SU-DHL-6 (cell line): ENCODE measurements around the gene HINFP.
"Not testable (repeated sequence)": the region's sequence is repeated elsewhere in the genome, so short reads cannot be mapped to it uniquely, and the experiment has no call there.

ENCODE experiments used
- H2AFZ ChIP-seq: fragments of 200-600 bp; sonication (generic); 2 replicates; pipeline ENCODE4 v1.6.1; 2014; ENCODE audit warnings: low read depth, mild to moderate bottlenecking, moderate library complexity, mixed read lengths, antibody characterized with exemption, low read length; ENCODE audit not compliant: severe bottlenecking
- H3F3A ChIP-seq: fragments of 200-600 bp; shearing (Covaris generic); 2 replicates; pipeline ENCODE4 v1.6.0; 2016; ENCODE audit warnings: antibody characterized with exemption, mild to moderate bottlenecking; ENCODE audit not compliant: insufficient read depth
- H3K27ac ChIP-seq: fragments of 200-600 bp; sonication (generic); 2 replicates; pipeline ENCODE4 v1.5.1; 2016; ENCODE audit warnings: low read depth, mild to moderate bottlenecking, low read length, moderate library complexity, mixed read lengths
- H3K27me3 ChIP-seq: fragments of 200-600 bp; sonication (generic), shearing (Covaris generic); 2 replicates; pipeline ENCODE4 v1.6.0; 2014; ENCODE audit warnings: mild to moderate bottlenecking, low read length
- H3K36me3 ChIP-seq: fragments of 200-600 bp; sonication (generic); 2 replicates; pipeline ENCODE4 v1.6.1; 2014; ENCODE audit warnings: mild to moderate bottlenecking, low read length, mixed read lengths
- H3K4me2 ChIP-seq: fragments of 300-600, 200-600 bp; shearing (Covaris generic), sonication (generic); 2 replicates; pipeline ENCODE4 v1.6.0; 2014; ENCODE audit warnings: low read length, low read depth, mild to moderate bottlenecking; ENCODE audit not compliant: poor library complexity, severe bottlenecking
- H3K4me3 ChIP-seq: fragments of 200-600 bp; sonication (generic); 2 replicates; pipeline ENCODE4 v1.5.1; 2014; ENCODE audit warnings: antibody characterized with exemption, low read length, mild to moderate bottlenecking, mixed read lengths; ENCODE audit not compliant: insufficient read depth, poor library complexity, severe bottlenecking
- H3K79me2 ChIP-seq: fragments of 200-600 bp; sonication (generic); 2 replicates; pipeline ENCODE4 v1.6.1; 2014; ENCODE audit warnings: mild to moderate bottlenecking, low read length, moderate library complexity; ENCODE audit not compliant: insufficient read depth
- H3K9ac ChIP-seq: fragments of 200-600 bp; sonication (generic); 2 replicates; pipeline ENCODE4 v1.7.0; 2014; ENCODE audit warnings: mild to moderate bottlenecking, low read length
- H3K9me2 ChIP-seq: fragments of 200-600 bp; sonication (generic); replicated peaks from 2 replicates; pipeline ENCODE4 v1.6.1; 2014; ENCODE audit warnings: low read length; ENCODE audit not compliant: insufficient read depth
- H3K9me3 ChIP-seq: fragments of 200-600 bp; sonication (generic); 2 replicates; pipeline ENCODE4 v1.6.1; 2014; ENCODE audit warnings: low read length, mixed read lengths; ENCODE audit not compliant: insufficient read depth
- H4K20me1 ChIP-seq: fragments of 200-600 bp; sonication (generic); 2 replicates; pipeline ENCODE4 v1.6.1; 2014; ENCODE audit warnings: low read depth, mild to moderate bottlenecking, antibody characterized with exemption, low read length, moderate library complexity, mixed read lengths
- CTCF ChIP-seq: fragments of 200-600 bp; sonication (generic); IDR thresholded peaks from one replicate; pipeline ENCODE4 v1.5.1; 2017; ENCODE audit warnings: antibody characterized with exemption, mild to moderate bottlenecking, low read length, moderate library complexity; ENCODE audit not compliant: insufficient read depth, poor library complexity, severe bottlenecking
- EZH2phosphoT487 ChIP-seq: fragments of 200-600 bp; sonication (generic), shearing (Covaris generic); conservative IDR thresholded peaks from 2 replicates; pipeline ENCODE4 v1.6.1; 2018; ENCODE audit warnings: mild to moderate bottlenecking, antibody characterized with exemption, low read length, moderate library complexity, mixed read lengths

Gene HINFP

GRCh38 chr11:119181677-119182412 lies 60.5 kb downstream of the HINFP start:
- Histone ChIP-seq H3K36me3 (no peaks in the 10 kb centered on the region), H3K4me2 (no peak overlapping the region), H3K9ac (no peak overlapping the region), H3K27ac (no peak overlapping the region), H2AFZ (no peak overlapping the region), H3K9me3 (no peaks in the 10 kb centered on the region), H3K9me2 (no peaks in the 10 kb centered on the region), H3F3A (no peaks in the 10 kb centered on the region), H3K79me2 (no peaks in the 10 kb centered on the region), H3K27me3 (no peaks in the 10 kb centered on the region), H3K4me3 (no peak overlapping the region), H4K20me1 (no peaks in the 10 kb centered on the region)
- no peak for TF ChIP-seq CTCF
- no peak for TF ChIP-seq EZH2phosphoT487

DNA sequence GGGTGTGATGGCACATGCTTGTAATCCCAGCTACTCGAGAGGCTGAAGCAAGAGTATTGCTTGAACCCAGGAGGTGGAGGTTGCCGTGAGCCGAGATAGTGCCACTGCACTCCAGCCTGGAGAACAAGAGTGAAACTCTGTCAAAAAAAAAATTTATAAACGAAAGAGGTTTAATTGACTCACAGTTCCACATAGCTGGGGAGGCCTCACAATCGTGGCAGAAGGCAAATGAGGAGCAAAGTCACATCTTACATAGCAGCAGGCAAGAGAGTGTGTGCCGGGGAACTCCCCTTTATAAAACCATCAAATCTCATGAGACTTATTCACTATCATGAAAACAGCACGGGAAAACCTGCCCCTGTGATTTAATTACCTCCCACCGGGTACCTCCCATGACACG lies 63.0 kb downstream of the HINFP start:
- not testable (repeated sequence) for H3K4me2 ChIP-seq, H2AFZ ChIP-seq, H3K27ac ChIP-seq, H3K4me3 ChIP-seq, H3K27me3 ChIP-seq, H3K9me2 ChIP-seq, H3K36me3 ChIP-seq, H3K79me2 ChIP-seq, H3K9me3 ChIP-seq, H3K9ac ChIP-seq, H4K20me1 ChIP-seq, H3F3A ChIP-seq
